HepG2 (cell line): ENCODE results near the gene TAOK3.

ENCODE experiments used
- AHDC1 ChIP-seq: sonication (generic); formaldehyde crosslinking; IDR thresholded peaks from 2 replicates; pipeline ENCODE4 v1.5.1; 2020; ENCODE audit warnings: mild to moderate bottlenecking, missing genetic modification reagents, borderline replicate concordance
- CTCF ChIP-seq: sonication (generic); formaldehyde crosslinking; IDR thresholded peaks from 2 replicates; pipeline ENCODE4 v1.5.0; 2020; ENCODE audit warnings: mild to moderate bottlenecking, missing genetic modification reagents, moderate library complexity
- JUN ChIP-seq: sonication (generic); formaldehyde crosslinking; IDR thresholded peaks from 2 replicates; pipeline ENCODE4 v1.4.0; 2020; ENCODE audit warnings: mild to moderate bottlenecking, missing genetic modification reagents
- KIAA2018 ChIP-seq: sonication (generic); formaldehyde crosslinking; IDR thresholded peaks from 2 replicates; pipeline ENCODE4 v1.5.0; 2020; ENCODE audit warnings: mild to moderate bottlenecking, missing genetic modification reagents, borderline replicate concordance
- PRDM10 ChIP-seq: sonication (generic); formaldehyde crosslinking; IDR thresholded peaks from 2 replicates; pipeline ENCODE4 v1.4.0; 2020; ENCODE audit warnings: low read depth, missing genetic modification reagents
- ZBTB7A ChIP-seq: sonication (generic); formaldehyde crosslinking; IDR thresholded peaks from 2 replicates; pipeline ENCODE4 v1.8.0; 2022; ENCODE audit warnings: mild to moderate bottlenecking, missing genetic modification reagents
- ZHX1 ChIP-seq: sonication (generic); formaldehyde crosslinking; IDR thresholded peaks from 2 replicates; pipeline ENCODE4 v1.8.1; 2022; ENCODE audit warnings: low read depth, mild to moderate bottlenecking, missing genetic modification reagents
- ZNF768 ChIP-seq: sonication (generic); formaldehyde crosslinking; IDR thresholded peaks from 2 replicates; pipeline ENCODE4 v1.4.0; 2020; ENCODE audit warnings: missing genetic modification reagents

- TF ChIP-seq KIAA2018 (CRISPR knock-in tag) (no peak), ZBTB7A (no peak), ZHX1 (CRISPR knock-in tag) (no peak), PRDM10 (CRISPR knock-in tag) (no peak), JUN (no peak), ZNF768 (CRISPR knock-in tag) (no peak), AHDC1 (CRISPR knock-in tag) (no peak), CTCF (CRISPR knock-in tag) (no peak)
Measured at GRCh38 chr12:118377021-118377883, 4.5 kb upstream of the TAOK3 start.
